HEK293T (cell line): Measurements from ENCODE around the gene RNF112.

Experiments used
- BHLHE40 ChIP-seq: fragments of 450-650 bp; IDR thresholded peaks from 2 replicates; pipeline ENCODE4 v1.6.1; 2016; ENCODE audit warnings: mild to moderate bottlenecking, moderate library complexity, borderline replicate concordance
- CTBP1 ChIP-seq: fragments of 450-650 bp; IDR thresholded peaks from 2 replicates; pipeline ENCODE4 v1.6.1; 2016; ENCODE audit warnings: borderline replicate concordance
- ELF4 ChIP-seq: fragments of 450-650 bp; IDR thresholded peaks from 2 replicates; pipeline ENCODE4 v1.6.1; 2017; ENCODE audit warnings: antibody characterized with exemption
- FOXA1 ChIP-seq: fragments of 450-650 bp; IDR thresholded peaks from 2 replicates; pipeline ENCODE4 v1.6.1; 2016; ENCODE audit warnings: mild to moderate bottlenecking
- FOXM1 ChIP-seq: fragments of 450-650 bp; IDR thresholded peaks from 2 replicates; pipeline ENCODE4 v1.6.1; 2017; ENCODE audit warnings: mild to moderate bottlenecking, borderline replicate concordance
- HDGF ChIP-seq: fragments of 450-650 bp; IDR thresholded peaks from 2 replicates; pipeline ENCODE4 v1.6.1; 2017; ENCODE audit warnings: antibody characterized with exemption, borderline replicate concordance
- L3MBTL2 ChIP-seq: fragments of 450-650 bp; conservative IDR thresholded peaks from 2 replicates; pipeline ENCODE4 v1.6.1; 2016; ENCODE audit warnings: mild to moderate bottlenecking
- NFRKB ChIP-seq: fragments of 450-650 bp; IDR thresholded peaks from 2 replicates; pipeline ENCODE4 v1.6.1; 2016; ENCODE audit warnings: mild to moderate bottlenecking, moderate library complexity
- SP1 ChIP-seq: fragments of 450-650 bp; IDR thresholded peaks from 2 replicates; pipeline ENCODE4 v1.6.1; 2017
- ZNF384 ChIP-seq: fragments of 450-650 bp; IDR thresholded peaks from 2 replicates; pipeline ENCODE4 v1.6.1; 2016

DNA sequence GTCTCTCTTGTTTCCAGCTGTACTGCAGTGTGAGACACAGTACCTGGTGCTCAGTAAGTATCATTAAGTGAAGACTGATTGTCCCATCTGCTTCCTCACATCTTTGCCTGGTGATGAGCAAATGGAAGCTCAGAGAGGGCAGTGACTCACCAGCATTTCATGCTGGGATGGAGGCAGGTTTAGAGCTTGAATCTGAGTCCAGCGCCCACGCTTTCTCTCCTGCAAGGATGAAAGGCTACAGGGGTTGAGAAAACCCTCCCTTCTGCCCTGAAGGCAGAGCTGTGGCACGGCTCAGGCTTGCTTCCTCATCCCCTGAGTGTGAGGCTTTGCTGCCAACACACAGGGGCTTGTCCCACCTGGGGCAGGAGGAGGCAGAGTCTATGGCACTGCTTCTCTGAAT, 1.5 kb upstream of the RNF112 start:
- TF ChIP-seq BHLHE40 = no peak
- TF ChIP-seq NFRKB = no peak
- no peak for TF ChIP-seq HDGF
- TF ChIP-seq FOXM1 = no peak
- no peak for TF ChIP-seq FOXA1
- TF ChIP-seq CTBP1 = no peak
- TF ChIP-seq ZNF384 = no peak
- TF ChIP-seq L3MBTL2 = no peak
- TF ChIP-seq ELF4 = no peak
- no peak for TF ChIP-seq SP1
